HG02571 (cell line): ENCODE data around the gene ODC1.
"Not testable (repeated sequence)": the region's sequence is repeated elsewhere in the genome, so short reads cannot be mapped to it uniquely, and the experiment has no call there.

ENCODE experiments used
- ATAC-seq: cut with Tn5 transposase; IDR thresholded peaks from one replicate; pipeline ENCODE4 v1.9.1; 2021; ENCODE audit warnings: mild to moderate bottlenecking, moderate library complexity; ENCODE audit not compliant: unreplicated experiment

ODC1 gene

GRCh38 chr2:10453905-10454298, 5.8 kb upstream of the ODC1 start:
- ATAC-seq: no peak

GRCh38 chr2:10452956-10453904, 5.1 kb upstream of the ODC1 start:
- ATAC-seq: no peak

GRCh38 chr2:10452312-10452711, 4.2 kb upstream of the ODC1 start:
- no peak for ATAC-seq

GRCh38 chr2:10451819-10452218, 3.7 kb upstream of the ODC1 start:
- ATAC-seq: no peak

- ATAC-seq: no peak
Measured at GRCh38 chr2:10449838-10450691, 1.9 kb upstream of the ODC1 start.

- no peak for ATAC-seq
Measured at GRCh38 chr2:10449486-10449831, 1.3 kb upstream of the ODC1 start.

GRCh38 chr2:10448576-10449485, 704 bp upstream of the ODC1 start:
- ATAC-seq: peak; percentile 61

- ATAC-seq: peak; percentile 30
Measured at GRCh38 chr2:10447300-10447894, 730 bp downstream of the ODC1 start.

- ATAC-seq: no peak
Measured at GRCh38 chr2:10446631-10447030, 1.5 kb downstream of the ODC1 start.

GRCh38 chr2:10444463-10444862, 3.7 kb downstream of the ODC1 start:
- ATAC-seq: no peak

GRCh38 chr2:10442469-10443126, 5.5 kb downstream of the ODC1 start:
- not testable (repeated sequence) for ATAC-seq

GRCh38 chr2:10441948-10442347, 6.2 kb downstream of the ODC1 start:
- ATAC-seq: no peak

- no peak for ATAC-seq
Measured at GRCh38 chr2:10440736-10441135, 7.4 kb downstream of the ODC1 start.

- ATAC-seq: no peak
Measured at GRCh38 chr2:10439971-10440370, 8.2 kb downstream of the ODC1 start.

GRCh38 chr2:10439185-10439879, 8.8 kb downstream of the ODC1 start:
- no peak for ATAC-seq

- no peak for ATAC-seq
Measured at GRCh38 chr2:10438688-10439087, 9.4 kb downstream of the ODC1 start.

GRCh38 chr2:10437806-10438205, 10.3 kb downstream of the ODC1 start:
- ATAC-seq: no peak

- no peak for ATAC-seq
Measured at GRCh38 chr2:10436583-10437110, 11.5 kb downstream of the ODC1 start.

GRCh38 chr2:10435820-10436204, 12.3 kb downstream of the ODC1 start:
- no peak for ATAC-seq
